Body of pancreas (tissue), 4 donors: ENCODE results near the gene TBC1D13. TPM values are rescaled to one million over a fixed set of nuclear protein-coding genes. Genes with fewer than 3 reads are reported as not detected.

Source experiments
- ATAC-seq: fragments of 150-250 bp; one replicate; pipeline ENCODE4 v1.9.1; 2016
- DNase-seq, 4 donors: peaks; one replicate each; pipeline ENCODE4 v3.0.0-alpha.2; 2019
- H3K27ac ChIP-seq, 4 donors: fragments of 200-600 bp; sonication (generic); 1 replicate in 3 of 4; 2 replicates in 1 of 4; pipeline versions ENCODE4 v1.5.1 to v1.6.1; 2016 to 2019; ENCODE audit warnings: mild to moderate bottlenecking in 1 of 4, mixed read lengths in 1 of 4, moderate library complexity in 1 of 4
- H3K27me3 ChIP-seq, 2 donors: fragments of 200-600 bp; sonication (generic); one replicate each; pipeline ENCODE4 v1.6.0; 2016; ENCODE audit warnings: mild to moderate bottlenecking in 1 of 2
- H3K36me3 ChIP-seq, 2 donors: fragments of 200-600 bp; sonication (generic); replicated peaks in 1 of 2; 2 replicates each; pipeline ENCODE4 v1.5.1; 2016; ENCODE audit warnings: low read depth in 2 of 2; ENCODE audit not compliant: insufficient read depth in 1 of 2
- H3K4me1 ChIP-seq: fragments of 200-600 bp; sonication (generic); one replicate; pipeline ENCODE4 v1.6.0; 2016
- H3K4me3 ChIP-seq, 2 donors: fragments of 200-600 bp; sonication (generic); 1 replicate in 1 of 2; 2 replicates in 1 of 2; pipeline ENCODE4 v1.5.1; 2016 to 2019
- H3K9me3 ChIP-seq, 3 donors: fragments of 200-600 bp; sonication (generic); 1 replicate in 2 of 3; 2 replicates in 1 of 3; pipeline ENCODE4 v1.5.1; 2016
- POLR2A ChIP-seq, 3 donors: fragments of 450-650 bp; IDR thresholded peaks; one replicate each; pipeline ENCODE4 v1.6.1; 2016; ENCODE audit warnings: antibody characterized with exemption in 3 of 3, mild to moderate bottlenecking in 2 of 3
- WGBS, 2 donors: methylation state at CpG; one replicate each; pipeline ENCODE4 v1.1.5; 2017; 5-methylcytosine and 5-hydroxymethylcytosine counted together
- intact Hi-C: fragments of 100-400 bp; cut with DNase I; formaldehyde crosslinking; loops from one replicate; pipeline ENCODE4 v1.15.1; 2023
- total RNA-seq, 2 donors: library from RNA; depleted of rRNA; stranded (reverse); fragments of >200 nt; gene quantifications; one replicate each; pipeline ENCODE4 v1.1.0, GENCODE V29; 2016
- TF ChIP-seq, protein P1 (sequence below), 7 experiments: fragments of 450-650 bp in 4 of 7; fragments of 200-600 bp in 3 of 7; sonication (generic) in 3 of 7; IDR thresholded peaks; one replicate each; pipeline ENCODE4 v1.5.1; 2016 to 2019; ENCODE audit warnings: antibody characterized with exemption in 7 of 7

TBC1D13 gene
- total RNA-seq, 2 donors from 2014 or later: 17.5 to 19.5 TPM

- TF ChIP-seq POLR2A (IDR thresholded peaks at IDR 0.05): no peak
- TF ChIP-seq, protein P1, sequence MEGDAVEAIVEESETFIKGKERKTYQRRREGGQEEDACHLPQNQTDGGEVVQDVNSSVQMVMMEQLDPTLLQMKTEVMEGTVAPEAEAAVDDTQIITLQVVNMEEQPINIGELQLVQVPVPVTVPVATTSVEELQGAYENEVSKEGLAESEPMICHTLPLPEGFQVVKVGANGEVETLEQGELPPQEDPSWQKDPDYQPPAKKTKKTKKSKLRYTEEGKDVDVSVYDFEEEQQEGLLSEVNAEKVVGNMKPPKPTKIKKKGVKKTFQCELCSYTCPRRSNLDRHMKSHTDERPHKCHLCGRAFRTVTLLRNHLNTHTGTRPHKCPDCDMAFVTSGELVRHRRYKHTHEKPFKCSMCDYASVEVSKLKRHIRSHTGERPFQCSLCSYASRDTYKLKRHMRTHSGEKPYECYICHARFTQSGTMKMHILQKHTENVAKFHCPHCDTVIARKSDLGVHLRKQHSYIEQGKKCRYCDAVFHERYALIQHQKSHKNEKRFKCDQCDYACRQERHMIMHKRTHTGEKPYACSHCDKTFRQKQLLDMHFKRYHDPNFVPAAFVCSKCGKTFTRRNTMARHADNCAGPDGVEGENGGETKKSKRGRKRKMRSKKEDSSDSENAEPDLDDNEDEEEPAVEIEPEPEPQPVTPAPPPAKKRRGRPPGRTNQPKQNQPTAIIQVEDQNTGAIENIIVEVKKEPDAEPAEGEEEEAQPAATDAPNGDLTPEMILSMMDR (IDR thresholded peaks at IDR 0.05): no peak
- Histone ChIP-seq H3K4me3 (no peak overlapping the region), H3K36me3 (peaks cover 0 to 16% of the 10 kb centered on the region in 2 donors), H3K4me1 (peaks cover 21% of the 10 kb centered on the region), H3K27ac (no peak overlapping the region), H3K27me3 (no peaks in the 10 kb centered on the region), H3K9me3 (no peaks in the 10 kb centered on the region)
- ATAC-seq (no peak), DNase-seq (no peak)
- WGBS, 2 donors: 84 to 87% methylated on average over 5 to 7 of the region's 7 CpGs
- intact Hi-C loops: loop anchor here (10.0 kb wide), 1 partner anchor 90 kb away; no protein-coding TSS in a partner anchor
These were observed 37.9 kb downstream of the TBC1D13 start for GRCh38 chr9:128824911-128825310.

- H3K9me3 ChIP-seq: no peaks in the 10 kb centered on the region
- H3K36me3 ChIP-seq: peaks cover 0 to 16% of the 10 kb centered on the region in 2 donors
- H3K4me3 ChIP-seq: no peak overlapping the region
- DNase-seq: no peak
- no peak overlapping the region for H3K27ac ChIP-seq
- H3K4me1 ChIP-seq: peaks cover 19% of the 10 kb centered on the region
- no peak for ATAC-seq
- H3K27me3 ChIP-seq: no peaks in the 10 kb centered on the region
- 91 to 96% methylated on average over 9 to 22 of the region's 22 CpGs for WGBS, 2 donors
- TF ChIP-seq, protein P1 (IDR thresholded peaks at IDR 0.05): no peak
- TF ChIP-seq POLR2A (IDR thresholded peaks at IDR 0.05): no peak
- intact Hi-C loops: loop anchor here (10.0 kb wide), 1 partner anchor 91 kb away; no protein-coding TSS in a partner anchor
These were observed 39.1 kb downstream of the TBC1D13 start for GRCh38 chr9:128825923-128826700.

GRCh38 chr9:128828267-128828666 is 41.2 kb downstream of the TBC1D13 start:
- no peak overlapping the region for H3K4me3 ChIP-seq
- DNase-seq (no peak), ATAC-seq (no peak)
- no peaks in the 10 kb centered on the region for H3K27me3 ChIP-seq
- peaks cover 19% of the 10 kb centered on the region for H3K4me1 ChIP-seq
- H3K36me3 ChIP-seq: peaks cover 0 to 6% of the 10 kb centered on the region in 2 donors
- intact Hi-C loops: loop anchor here (10.0 kb wide), 1 partner anchor 93 kb away; no protein-coding TSS in a partner anchor
- H3K9me3 ChIP-seq: no peaks in the 10 kb centered on the region
- 86 to 90% methylated on average over 8 of the region's 8 CpGs for WGBS, 2 donors
- no peak overlapping the region for H3K27ac ChIP-seq
- TF ChIP-seq, protein P1 (IDR thresholded peaks at IDR 0.05): no peak
- no peak for TF ChIP-seq POLR2A (IDR thresholded peaks at IDR 0.05)

- WGBS, 2 donors: 34 to 52% methylated on average over 10 to 18 of the region's 18 CpGs
- TF ChIP-seq, protein P1 (IDR thresholded peaks at IDR 0.05): no peak
- TF ChIP-seq POLR2A (IDR thresholded peaks at IDR 0.05): no peak
- H3K27ac ChIP-seq: peak overlapping the region in 3 of 4 donors; percentile 3 to 79 (median 74)
- no peaks in the 10 kb centered on the region for H3K9me3 ChIP-seq
- H3K27me3 ChIP-seq: no peaks in the 10 kb centered on the region
- no peak for ATAC-seq
- H3K4me3 ChIP-seq: peak overlapping the region; percentile 83 to 85
- DNase-seq: no peak
- intact Hi-C loops: loop anchor here (10.0 kb wide), 1 partner anchor 94 kb away; no protein-coding TSS in a partner anchor
- H3K36me3 ChIP-seq: peaks cover 0 to 6% of the 10 kb centered on the region in 2 donors
- peaks cover 19% of the 10 kb centered on the region for H3K4me1 ChIP-seq
These were observed 41.8 kb downstream of the TBC1D13 start for GRCh38 chr9:128828719-128829452.
